ENCODE data around the gene BIN2.
"Not testable (repeated sequence)": the region's sequence is repeated elsewhere in the genome, so short reads cannot be mapped to it uniquely, and the experiment has no call there.

Gene BIN2

DNA sequence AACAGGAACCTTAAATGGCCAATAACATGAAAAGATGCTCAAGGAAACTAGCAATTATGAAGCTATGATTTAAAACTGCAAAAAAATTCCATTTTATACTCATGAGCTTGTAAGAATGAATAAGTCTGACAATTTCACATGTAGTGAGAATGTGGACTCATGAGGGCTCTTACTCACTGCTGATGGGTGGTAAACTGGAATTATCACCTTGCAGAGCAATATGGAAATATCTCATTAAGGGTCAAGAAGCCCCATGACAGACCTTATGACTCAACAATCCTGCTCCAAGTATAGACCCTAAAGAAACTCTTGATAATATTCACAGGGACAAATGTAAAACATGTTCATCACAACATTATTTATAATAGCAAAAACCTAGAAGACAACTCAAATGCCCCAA lies 30.3 kb downstream of the BIN2 start:
- FAIRE-seq (no peak), DNase-seq (ENCODE audit: insufficient read length, low spot score) (no peak)
- TF ChIP-seq TAF1 (IDR thresholded peaks at IDR 0.05; ENCODE audit: low read depth, low read length) (no peak), POU2F2 (IDR thresholded peaks at IDR 0.05; ENCODE audit: low read depth, low read length) (no peak), POLR2A (IDR thresholded peaks at IDR 0.05; ENCODE audit: low read depth, low read length) (no peak)

DNA sequence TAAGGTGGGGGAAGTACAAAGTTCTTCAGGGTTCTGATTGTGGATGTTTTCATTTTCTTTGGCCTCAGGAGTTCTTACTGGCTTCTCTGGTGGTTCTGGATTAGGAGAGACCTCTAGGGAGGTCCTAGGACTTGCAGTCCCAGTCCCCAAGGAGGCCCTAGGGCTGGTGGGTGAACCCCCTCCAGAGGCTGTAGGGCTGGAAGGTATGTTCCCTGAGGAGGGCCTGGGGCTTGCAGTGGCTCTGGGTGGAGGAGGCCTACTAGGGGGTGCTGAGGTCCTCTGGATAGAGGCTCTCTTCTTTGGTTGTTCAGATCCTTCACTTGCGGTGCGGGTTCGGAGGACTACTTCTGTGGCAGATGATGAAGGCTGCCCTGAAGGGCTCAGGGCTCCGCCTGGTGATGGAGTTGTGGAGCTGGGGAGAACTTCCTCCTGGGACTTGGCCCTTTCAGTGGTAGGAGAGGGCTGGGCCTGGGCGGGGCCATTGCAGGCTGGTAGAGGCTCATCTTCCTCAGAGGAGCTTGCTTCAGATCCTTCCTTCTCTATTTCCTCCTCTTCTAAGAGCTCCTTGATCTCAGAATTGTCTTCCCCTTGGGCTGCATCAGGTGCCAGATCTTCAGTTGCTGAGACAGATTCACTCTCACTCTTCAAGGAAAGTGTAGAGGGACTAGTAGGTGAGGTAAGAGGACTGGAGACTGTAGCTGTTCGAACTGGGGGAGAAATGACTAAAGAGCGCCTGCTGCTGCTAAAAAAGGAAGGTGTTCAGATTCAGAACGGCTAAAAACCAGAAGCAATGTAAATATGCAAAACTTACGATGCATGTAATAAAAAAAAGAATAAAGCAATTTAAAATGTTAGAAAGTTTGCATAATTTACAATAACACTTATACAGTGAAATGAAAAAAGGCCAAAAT lies 32.1 kb downstream of the BIN2 start:
- DNase-seq (ENCODE audit: insufficient read length, low spot score), result not testable (repeated sequence)
- peak; percentile 26 for FAIRE-seq

DNA sequence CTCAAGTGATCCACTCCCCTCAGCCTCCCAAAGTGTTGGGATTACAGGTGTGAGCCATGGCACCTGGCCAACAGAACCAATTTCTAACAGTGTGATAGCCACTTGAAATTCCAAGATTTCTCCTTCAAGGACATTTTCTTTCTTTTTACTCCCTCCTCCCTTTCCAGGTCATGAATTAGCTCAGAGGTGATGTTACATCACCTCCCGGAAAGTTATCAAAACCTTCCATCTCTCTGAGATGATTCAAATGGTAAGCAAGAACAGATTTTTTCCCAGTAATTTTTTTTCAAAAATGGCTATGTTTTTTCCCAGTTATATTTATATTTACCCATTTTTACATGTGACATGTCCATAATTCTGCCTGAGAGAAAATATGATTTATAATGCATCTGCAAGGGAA lies 38.1 kb downstream of the BIN2 start:
- no peak for FAIRE-seq
- TF ChIP-seq SPI1 (IDR thresholded peaks at IDR 0.05; ENCODE audit: low read depth, low read length) (no peak), POLR2A (IDR thresholded peaks at IDR 0.05; ENCODE audit: low read depth, low read length) (no peak), PAX5 (IDR thresholded peaks at IDR 0.05; ENCODE audit: insufficient read depth, low read length, severe bottlenecking) (no peak), TAF1 (IDR thresholded peaks at IDR 0.05; ENCODE audit: low read depth, low read length) (no peak), POLR2AphosphoS5 (IDR thresholded peaks at IDR 0.05; ENCODE audit: low read depth, low read length) (no peak), POU2F2 (IDR thresholded peaks at IDR 0.05; ENCODE audit: low read depth, low read length) (no peak)
- no peak for DNase-seq (ENCODE audit: insufficient read length, low spot score)

DNA sequence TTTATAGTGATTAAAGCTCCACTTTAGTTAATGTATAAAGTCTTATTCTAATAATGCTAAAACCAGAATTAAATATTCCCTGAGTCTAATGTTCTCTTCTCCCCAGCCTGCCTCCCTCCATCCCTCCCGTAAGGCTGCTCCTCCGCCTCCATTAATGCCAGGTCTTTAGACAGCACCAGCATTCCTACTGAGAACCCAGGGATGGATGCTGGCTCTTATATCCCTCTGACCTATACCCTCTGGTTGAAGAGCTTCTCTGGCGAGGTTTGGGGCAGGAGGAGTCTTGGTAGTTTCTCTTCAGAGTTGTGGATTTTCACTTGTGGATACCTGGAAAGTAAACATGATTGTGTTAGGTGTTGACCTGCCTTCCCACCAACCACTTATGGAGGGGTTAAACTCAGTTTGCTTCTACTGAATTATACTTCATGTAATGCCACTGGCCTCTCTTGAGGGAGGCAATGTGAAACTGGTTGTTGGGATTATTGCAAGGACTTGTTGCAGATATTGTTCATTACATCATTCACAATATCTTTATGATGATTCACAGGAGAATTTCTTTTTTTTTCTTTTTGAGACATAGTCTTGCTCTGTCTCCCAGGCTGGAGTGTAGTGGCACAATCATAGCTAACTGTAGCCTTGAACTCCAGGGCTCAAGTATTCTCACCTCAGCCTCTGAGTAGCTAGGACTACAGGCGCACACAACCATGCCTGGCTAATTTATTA lies 42.6 kb downstream of the BIN2 start:
- no peak for TF ChIP-seq SPI1 (IDR thresholded peaks at IDR 0.05; ENCODE audit: low read depth, low read length)
- no peak for FAIRE-seq
- DNase-seq (ENCODE audit: insufficient read length, low spot score), result no peak

GRCh38 chr12:51275088-51275487 lies 48.9 kb downstream of the BIN2 start:
- TF ChIP-seq TAF1 (IDR thresholded peaks at IDR 0.05; ENCODE audit: low read depth, low read length), result no peak
- TF ChIP-seq POLR2A (IDR thresholded peaks at IDR 0.05; ENCODE audit: low read depth, low read length), result no peak
- TF ChIP-seq POLR2AphosphoS5 (IDR thresholded peaks at IDR 0.05; ENCODE audit: low read depth, low read length), result no peak
- TF ChIP-seq POU2F2 (IDR thresholded peaks at IDR 0.05; ENCODE audit: low read depth, low read length), result no peak
- no peak for TF ChIP-seq SPI1 (IDR thresholded peaks at IDR 0.05; ENCODE audit: low read depth, low read length)
- no peak for TF ChIP-seq PAX5 (IDR thresholded peaks at IDR 0.05; ENCODE audit: insufficient read depth, low read length, severe bottlenecking)
- FAIRE-seq (no peak), DNase-seq (ENCODE audit: insufficient read length, low spot score) (no peak)

- not testable (repeated sequence) for DNase-seq (ENCODE audit: insufficient read length, low spot score); FAIRE-seq
These were observed 51.2 kb downstream of the BIN2 start for GRCh38 chr12:51272810-51273209.

DNA sequence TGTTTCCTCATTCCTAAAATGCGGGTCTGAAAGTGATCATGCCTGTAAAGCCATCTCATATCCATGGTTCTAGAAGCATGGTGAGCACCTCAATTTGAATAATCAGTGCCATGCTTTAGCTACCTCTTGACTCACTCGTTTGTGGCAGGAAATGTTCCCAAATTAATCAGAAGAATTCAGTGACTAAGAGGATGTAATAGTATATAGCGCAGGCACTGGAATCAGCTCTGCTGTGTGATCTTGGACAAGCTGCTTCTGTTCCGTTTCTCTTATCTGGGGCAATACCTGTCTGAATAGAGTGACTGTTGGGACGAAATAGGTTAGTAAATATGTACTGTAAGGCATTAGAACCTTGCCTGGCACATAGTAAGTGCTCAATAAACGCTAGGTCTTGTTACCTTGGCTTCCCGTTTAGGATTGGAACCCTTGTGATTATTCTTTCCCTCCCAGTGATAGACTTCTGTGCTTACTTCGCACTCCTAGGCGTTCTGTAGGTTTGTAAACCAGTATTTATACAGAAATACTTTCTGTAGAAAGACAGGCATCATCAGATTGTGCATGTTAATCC lies 52.9 kb downstream of the BIN2 start:
- DNase-seq (ENCODE audit: insufficient read length, low spot score) (no peak), FAIRE-seq (no peak)
- TF ChIP-seq POLR2AphosphoS5 (IDR thresholded peaks at IDR 0.05; ENCODE audit: low read depth, low read length) (no peak), SPI1 (IDR thresholded peaks at IDR 0.05; ENCODE audit: low read depth, low read length) (no peak), POU2F2 (IDR thresholded peaks at IDR 0.05; ENCODE audit: low read depth, low read length) (no peak), TAF1 (IDR thresholded peaks at IDR 0.05; ENCODE audit: low read depth, low read length) (no peak), POLR2A (IDR thresholded peaks at IDR 0.05; ENCODE audit: low read depth, low read length) (no peak), PAX5 (IDR thresholded peaks at IDR 0.05; ENCODE audit: insufficient read depth, low read length, severe bottlenecking) (no peak)

GRCh38 chr12:51270067-51270950 lies 53.7 kb downstream of the BIN2 start, which contains the start of gene SMAGP:
SMAGP (minus strand) TSS chr12:51270415; CDS start chr12:51269278, 1,137 bp downstream.
- TF ChIP-seq POLR2A (IDR thresholded peaks at IDR 0.05; ENCODE audit: low read depth, low read length) (no peak), POU2F2 (IDR thresholded peaks at IDR 0.05; ENCODE audit: low read depth, low read length) (no peak), SPI1 (IDR thresholded peaks at IDR 0.05; ENCODE audit: low read depth, low read length) (peak; percentile 81), POLR2AphosphoS5 (IDR thresholded peaks at IDR 0.05; ENCODE audit: low read depth, low read length) (no peak), TAF1 (IDR thresholded peaks at IDR 0.05; ENCODE audit: low read depth, low read length) (no peak), PAX5 (IDR thresholded peaks at IDR 0.05; ENCODE audit: insufficient read depth, low read length, severe bottlenecking) (no peak)
- peak; percentile 67 for DNase-seq (ENCODE audit: insufficient read length, low spot score)
- peak; percentile 67 for FAIRE-seq

DNA sequence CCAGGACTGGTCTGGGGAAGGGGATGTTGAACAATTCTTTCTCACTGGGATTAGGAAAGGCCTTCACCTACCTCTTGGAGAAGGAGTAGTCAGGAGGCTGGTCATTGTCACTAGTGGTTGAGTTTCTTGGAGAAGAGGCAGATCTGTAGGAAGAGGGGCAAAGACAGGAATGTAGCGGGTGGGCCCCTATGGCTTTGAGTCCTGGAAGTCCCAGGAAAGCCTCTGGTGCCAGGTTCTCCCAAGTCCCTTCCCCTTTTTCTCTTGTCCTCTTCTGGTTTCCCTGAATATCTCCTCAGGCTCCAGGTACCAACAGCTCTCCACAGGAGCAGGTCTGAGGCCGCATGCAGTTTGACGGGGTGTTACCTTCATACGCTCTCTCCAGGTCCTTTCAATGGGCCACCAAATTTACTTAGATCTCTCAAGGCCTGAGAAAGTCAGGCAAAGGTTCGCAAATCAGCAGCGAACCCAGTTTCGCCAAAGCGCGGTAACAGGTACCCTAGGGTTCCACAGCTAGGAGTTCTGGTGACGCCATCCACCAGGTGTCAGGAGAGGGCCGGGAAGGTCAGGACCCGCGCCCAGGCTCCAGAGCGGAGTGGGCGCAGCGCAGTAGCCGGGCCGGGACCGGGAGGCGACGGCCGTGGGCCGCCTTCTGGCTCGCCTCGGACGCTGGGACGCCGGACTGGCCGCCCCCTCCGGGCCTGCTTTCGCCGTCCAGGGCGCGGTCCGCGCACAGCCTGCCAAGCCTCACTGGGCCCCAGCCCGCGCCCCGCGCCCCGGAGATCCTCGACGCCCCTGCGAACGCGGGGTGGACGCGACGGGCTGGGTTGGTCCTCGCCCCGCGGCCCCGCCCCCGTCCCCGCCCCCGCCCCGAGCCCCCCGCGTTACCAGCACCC lies 54.6 kb downstream of the BIN2 start:
- TF ChIP-seq POLR2A (IDR thresholded peaks at IDR 0.05; ENCODE audit: low read depth, low read length) (no peak), SPI1 (IDR thresholded peaks at IDR 0.05; ENCODE audit: low read depth, low read length) (no peak), POU2F2 (IDR thresholded peaks at IDR 0.05; ENCODE audit: low read depth, low read length) (no peak), PAX5 (IDR thresholded peaks at IDR 0.05; ENCODE audit: insufficient read depth, low read length, severe bottlenecking) (no peak), POLR2AphosphoS5 (IDR thresholded peaks at IDR 0.05; ENCODE audit: low read depth, low read length) (no peak), TAF1 (IDR thresholded peaks at IDR 0.05; ENCODE audit: low read depth, low read length) (no peak)
- FAIRE-seq, result peak; percentile 41
- DNase-seq (ENCODE audit: insufficient read length, low spot score), result peak; percentile 46

Data from GM12891 (cell line).